ENCODE measurements around the gene SPAG16. TPM values are rescaled to one million over a fixed set of nuclear protein-coding genes. Genes with fewer than 3 reads are reported as not detected.
"Not testable (repeated sequence)": the region's sequence is repeated elsewhere in the genome, so short reads cannot be mapped to it uniquely, and the experiment has no call there.

SPAG16 gene
- total RNA-seq, 1 donor from 2014 or later: 18.1 TPM

- H3K4me1 Mint-ChIP-seq (ENCODE audit: low read depth, unreplicated experiment): no peaks in the 10 kb centered on the region
- no peak overlapping the region for H3K27ac Mint-ChIP-seq (ENCODE audit: unreplicated experiment)
- H3K36me3 Mint-ChIP-seq (ENCODE audit: unreplicated experiment): no peaks in the 10 kb centered on the region
- TF ChIP-seq CTCF (IDR thresholded peaks at IDR 0.05; ENCODE audit: partially characterized antibody, unreplicated experiment): no peak
- peaks cover 2% of the 10 kb centered on the region for H3K9me3 Mint-ChIP-seq (ENCODE audit: unreplicated experiment)
- DNase-seq: no peak
- no peaks in the 10 kb centered on the region for H3K27me3 Mint-ChIP-seq (ENCODE audit: unreplicated experiment)
- H3K4me3 Mint-ChIP-seq (ENCODE audit: unreplicated experiment): no peak overlapping the region
These were observed 773.7 kb downstream of the SPAG16 start for GRCh38 chr2:214057986-214058385.

GRCh38 chr2:214062279-214062678 is 778.0 kb downstream of the SPAG16 start:
- not testable (repeated sequence) for H3K4me1 Mint-ChIP-seq (ENCODE audit: low read depth, unreplicated experiment); H3K27ac Mint-ChIP-seq (ENCODE audit: unreplicated experiment); H3K9me3 Mint-ChIP-seq (ENCODE audit: unreplicated experiment); DNase-seq; H3K36me3 Mint-ChIP-seq (ENCODE audit: unreplicated experiment); H3K27me3 Mint-ChIP-seq (ENCODE audit: unreplicated experiment); H3K4me3 Mint-ChIP-seq (ENCODE audit: unreplicated experiment)

- no peak overlapping the region for H3K4me3 Mint-ChIP-seq (ENCODE audit: unreplicated experiment)
- no peaks in the 10 kb centered on the region for H3K27me3 Mint-ChIP-seq (ENCODE audit: unreplicated experiment)
- TF ChIP-seq CTCF (IDR thresholded peaks at IDR 0.05; ENCODE audit: partially characterized antibody, unreplicated experiment): no peak
- H3K36me3 Mint-ChIP-seq (ENCODE audit: unreplicated experiment): no peaks in the 10 kb centered on the region
- no peak for DNase-seq
- peaks cover 2% of the 10 kb centered on the region for H3K4me1 Mint-ChIP-seq (ENCODE audit: low read depth, unreplicated experiment)
- H3K9me3 Mint-ChIP-seq (ENCODE audit: unreplicated experiment): peaks cover 2% of the 10 kb centered on the region
- no peak overlapping the region for H3K27ac Mint-ChIP-seq (ENCODE audit: unreplicated experiment)
These were observed 780.2 kb downstream of the SPAG16 start for GRCh38 chr2:214064471-214064870.

- no peak overlapping the region for H3K27ac Mint-ChIP-seq (ENCODE audit: unreplicated experiment)
- peaks cover 2% of the 10 kb centered on the region for H3K4me1 Mint-ChIP-seq (ENCODE audit: low read depth, unreplicated experiment)
- no peaks in the 10 kb centered on the region for H3K9me3 Mint-ChIP-seq (ENCODE audit: unreplicated experiment)
- H3K4me3 Mint-ChIP-seq (ENCODE audit: unreplicated experiment): no peak overlapping the region
- H3K36me3 Mint-ChIP-seq (ENCODE audit: unreplicated experiment): no peaks in the 10 kb centered on the region
- DNase-seq: peak; percentile 14
- no peak for TF ChIP-seq CTCF (IDR thresholded peaks at IDR 0.05; ENCODE audit: partially characterized antibody, unreplicated experiment)
- H3K27me3 Mint-ChIP-seq (ENCODE audit: unreplicated experiment): no peaks in the 10 kb centered on the region
These were observed 782.6 kb downstream of the SPAG16 start for GRCh38 chr2:214066862-214067261.

GRCh38 chr2:214069254-214069653 is 785.0 kb downstream of the SPAG16 start:
- H3K27ac Mint-ChIP-seq (ENCODE audit: unreplicated experiment): no peak overlapping the region
- no peaks in the 10 kb centered on the region for H3K27me3 Mint-ChIP-seq (ENCODE audit: unreplicated experiment)

More at GRCh38 chr2:214069254-214069653, 785.0 kb downstream of the SPAG16 start:
- no peaks in the 10 kb centered on the region for H3K36me3 Mint-ChIP-seq (ENCODE audit: unreplicated experiment)
- no peaks in the 10 kb centered on the region for H3K9me3 Mint-ChIP-seq (ENCODE audit: unreplicated experiment)
- no peak for TF ChIP-seq CTCF (IDR thresholded peaks at IDR 0.05; ENCODE audit: partially characterized antibody, unreplicated experiment)
- H3K4me3 Mint-ChIP-seq (ENCODE audit: unreplicated experiment): no peak overlapping the region
- H3K4me1 Mint-ChIP-seq (ENCODE audit: low read depth, unreplicated experiment): peaks cover 2% of the 10 kb centered on the region
- no peak for DNase-seq
